CD4-positive, alpha-beta T cell treated with Interleukin-4 for 4 hours (primary cell): ENCODE measurements around the gene MAPK13.
"Not testable (repeated sequence)": the region's sequence is repeated elsewhere in the genome, so short reads cannot be mapped to it uniquely, and the experiment has no call there.

Experiments
- DNase-seq: peaks from one replicate; pipeline ENCODE4 v3.0.0-alpha.2; 2020

Gene MAPK13

DNA sequence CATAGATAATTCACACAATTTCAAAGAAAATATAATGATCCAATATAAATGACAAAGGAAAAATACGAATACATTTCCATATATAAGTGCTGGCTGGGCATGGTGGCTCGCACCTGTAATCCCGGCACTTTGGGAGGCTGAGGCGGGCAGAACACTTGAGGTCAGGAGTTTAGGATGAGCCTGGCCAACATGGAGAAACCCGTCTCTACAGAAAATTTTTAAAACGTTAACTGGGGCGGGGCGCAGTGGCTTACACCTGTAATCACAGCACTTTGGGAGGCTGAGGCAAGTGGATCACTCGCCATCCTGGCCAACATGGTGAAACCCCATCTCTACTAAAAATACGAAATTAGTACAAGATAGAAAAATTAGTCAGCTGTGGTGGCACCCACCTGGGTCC is 14.9 kb upstream of the MAPK13 start:
- no peak for DNase-seq

GRCh38 chr6:36116066-36116864 is 14.0 kb upstream of the MAPK13 start:
- no peak for DNase-seq

GRCh38 chr6:36116943-36117342 is 13.4 kb upstream of the MAPK13 start:
- DNase-seq: no peak

DNA sequence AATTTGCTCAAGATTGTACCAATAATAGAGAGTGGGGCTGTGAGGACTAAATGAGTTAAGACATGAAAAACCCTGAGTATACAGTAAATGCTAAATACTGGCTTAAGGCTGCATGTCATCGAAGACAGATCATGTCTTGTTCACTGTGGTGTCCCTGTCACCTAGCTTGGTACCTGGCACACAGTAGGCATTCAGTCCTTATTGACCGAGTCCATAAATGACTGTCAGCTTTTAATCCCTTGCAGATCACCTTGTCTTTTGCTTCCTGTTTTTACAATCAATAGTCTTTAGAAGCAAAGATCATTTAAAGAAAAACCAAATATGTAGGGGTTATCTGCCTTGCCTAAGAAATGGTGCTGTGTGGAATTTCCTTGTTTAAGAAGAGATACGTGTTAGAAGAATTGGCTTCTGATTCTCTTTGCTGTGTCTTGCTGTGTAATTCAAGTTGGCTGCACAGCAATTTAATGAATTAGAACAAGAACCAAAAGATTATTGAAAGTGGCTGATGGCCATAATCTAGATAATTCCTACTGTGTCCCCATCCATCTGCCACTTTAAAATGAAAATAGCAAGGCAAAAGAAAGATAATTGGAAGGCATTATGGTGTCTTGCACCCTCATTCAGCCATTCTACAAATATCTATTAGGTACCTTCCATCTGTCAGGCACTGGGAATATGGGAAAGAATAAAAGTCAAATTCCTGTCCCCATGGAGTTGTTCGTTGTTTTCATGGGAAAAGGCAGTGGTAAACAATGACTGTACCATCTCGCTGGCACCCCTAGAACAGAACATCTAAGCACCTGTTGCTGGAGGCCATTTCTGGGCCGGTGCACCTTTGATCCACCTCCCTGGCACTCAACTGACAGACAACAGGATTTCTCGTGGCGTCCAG is 12.4 kb upstream of the MAPK13 start:
- DNase-seq: no peak

DNA sequence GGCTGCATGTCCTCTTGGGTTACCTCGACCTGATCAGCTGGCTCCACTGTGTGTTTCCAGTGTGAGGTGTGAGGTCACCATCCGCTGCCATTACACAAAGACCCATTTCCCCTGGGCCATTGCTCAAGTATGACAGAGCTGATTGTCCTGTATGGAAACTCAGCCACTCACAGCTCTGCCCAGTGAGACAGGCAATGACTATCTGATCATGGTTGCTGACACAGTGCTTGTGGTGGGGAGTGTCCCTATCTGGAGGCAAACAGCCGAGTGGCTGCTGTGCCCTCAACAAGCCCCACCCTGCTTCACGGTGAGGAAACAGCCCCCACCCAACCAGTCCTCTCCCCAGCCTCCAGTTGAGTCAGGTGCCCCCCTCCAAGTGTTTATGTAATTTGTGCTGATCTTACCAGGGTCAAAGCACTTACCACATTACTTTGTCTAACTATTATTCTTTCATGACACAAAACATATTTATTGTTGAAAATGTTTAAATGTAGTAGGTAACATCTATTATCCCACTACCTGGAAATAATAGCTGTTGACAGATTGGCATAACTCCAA is 11.7 kb upstream of the MAPK13 start:
- peak; percentile 88 for DNase-seq

- no peak for DNase-seq
These were observed 11.1 kb upstream of the MAPK13 start for GRCh38 chr6:36119209-36119608.

DNA sequence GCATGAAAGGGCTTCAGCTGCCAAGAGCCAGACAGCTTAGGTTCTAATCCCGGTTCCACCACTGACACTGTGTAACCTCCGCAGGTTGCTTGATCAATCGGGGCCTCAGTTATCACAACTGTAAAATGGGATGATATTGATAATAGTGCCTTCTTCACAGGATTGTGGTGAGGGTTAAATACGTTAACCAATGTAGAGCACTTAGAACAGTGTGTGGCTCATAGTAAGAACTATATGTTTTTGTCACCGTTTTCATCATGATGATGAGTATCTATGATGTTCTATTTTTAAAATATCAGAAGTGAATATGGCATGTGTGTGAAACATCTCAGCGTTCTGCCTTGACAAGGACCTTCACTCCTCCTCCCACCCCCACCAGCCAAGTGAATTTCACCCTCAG is 10.3 kb upstream of the MAPK13 start:
- DNase-seq: no peak

GRCh38 chr6:36120539-36120938 is 9.8 kb upstream of the MAPK13 start:
- peak; percentile 81 for DNase-seq

GRCh38 chr6:36120979-36121786 is 9.1 kb upstream of the MAPK13 start:
- peak; percentile 61 for DNase-seq

DNA sequence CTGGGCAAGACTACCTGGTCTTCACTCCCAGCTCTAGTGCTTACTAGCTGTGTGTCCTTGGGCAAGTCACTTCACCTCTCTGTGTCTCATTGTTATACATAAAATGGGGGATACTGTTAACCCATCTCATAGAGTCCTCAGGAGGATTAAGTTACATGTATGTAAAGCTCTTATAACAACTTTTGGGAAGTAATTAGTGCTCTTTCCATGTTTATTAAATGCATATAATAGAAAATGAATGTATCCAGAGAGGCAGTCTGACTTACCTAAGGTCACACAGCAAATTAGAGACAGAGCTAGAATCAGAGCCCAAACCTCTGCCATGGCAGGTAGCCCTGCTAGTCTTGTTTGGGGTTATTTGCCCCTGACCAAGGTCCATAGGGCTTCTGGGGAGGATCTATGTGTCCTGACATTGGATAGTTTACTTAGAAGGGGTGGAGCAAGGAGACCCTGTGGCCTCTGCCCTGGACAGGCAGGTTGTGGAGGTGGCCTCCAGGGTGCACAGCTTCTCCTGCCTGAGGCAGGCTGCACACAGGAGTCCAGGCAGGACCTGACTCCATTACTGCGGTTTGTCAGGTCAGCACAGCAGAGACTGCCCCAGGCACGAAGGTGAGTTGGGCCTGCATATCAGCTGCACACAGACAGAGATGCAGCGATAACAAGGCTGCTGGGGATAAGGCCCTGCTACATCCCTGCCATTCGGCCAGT is 8.4 kb upstream of the MAPK13 start:
- no peak for DNase-seq

DNA sequence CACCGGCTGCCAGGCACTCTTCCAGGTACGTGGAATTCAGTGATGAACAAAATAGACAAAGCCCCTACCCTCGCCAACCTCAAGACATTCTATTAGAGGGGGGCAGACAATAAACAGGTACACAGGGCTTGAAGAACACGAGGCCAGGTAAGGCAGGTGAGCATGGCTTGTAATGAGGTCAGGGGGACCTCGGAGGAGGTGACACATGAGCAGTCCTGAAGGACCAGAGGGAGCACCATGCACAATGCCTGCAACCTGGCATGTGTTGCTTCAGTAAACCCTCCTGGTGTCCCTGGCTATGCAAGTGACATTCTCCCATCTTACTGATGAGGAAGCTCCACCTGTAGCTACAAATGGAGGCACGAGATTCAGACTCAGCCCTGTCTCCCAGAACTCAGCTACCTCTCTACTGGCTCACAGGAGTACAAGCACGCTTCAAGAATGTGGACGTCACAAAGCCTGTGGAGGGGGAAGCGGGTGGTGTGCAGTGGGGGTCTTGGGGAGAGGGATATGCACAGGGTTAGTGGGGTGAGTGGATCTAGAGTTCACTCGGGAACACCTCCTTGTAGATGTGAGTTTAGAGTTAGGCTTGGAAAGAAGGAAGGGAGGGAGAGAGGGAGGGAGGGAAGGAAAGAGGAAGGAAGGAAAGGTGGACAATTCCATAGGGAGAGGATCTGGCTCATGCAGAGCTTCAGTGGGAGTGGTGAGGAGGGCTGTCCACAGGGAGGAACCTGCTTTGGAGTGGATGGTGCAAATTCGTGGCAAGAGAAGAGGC is 7.6 kb upstream of the MAPK13 start:
- no peak for DNase-seq

- DNase-seq: peak; percentile 92
These were observed 6.8 kb upstream of the MAPK13 start for GRCh38 chr6:36123270-36124139.

- DNase-seq: not testable (repeated sequence)
These were observed 6.0 kb upstream of the MAPK13 start for GRCh38 chr6:36124346-36124745.

DNA sequence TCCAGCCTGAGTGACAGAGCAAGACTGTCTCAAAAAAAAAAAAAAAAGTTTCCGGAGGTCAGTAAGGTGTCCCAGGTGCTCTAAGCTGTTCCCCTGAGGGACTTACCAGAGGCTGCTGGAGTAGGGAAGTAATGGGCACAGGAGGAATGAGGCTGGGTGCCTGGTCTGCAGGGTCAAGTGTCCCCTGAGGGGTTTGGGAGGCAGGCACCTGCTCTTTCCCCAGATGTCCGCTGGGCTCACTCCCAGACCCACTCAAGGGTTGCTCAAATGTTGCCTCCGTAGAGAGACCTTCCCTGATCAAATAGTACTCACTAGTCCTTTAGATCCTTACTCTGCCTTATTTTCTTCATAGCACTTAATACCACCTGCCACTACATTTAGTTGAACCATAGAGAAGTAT is 5.4 kb upstream of the MAPK13 start:
- DNase-seq: no peak

GRCh38 chr6:36125575-36125974 is 4.7 kb upstream of the MAPK13 start:
- DNase-seq: no peak

GRCh38 chr6:36126121-36126520 is 4.2 kb upstream of the MAPK13 start:
- DNase-seq: no peak

- no peak for DNase-seq
These were observed 3.5 kb upstream of the MAPK13 start for GRCh38 chr6:36126553-36127458.

- no peak for DNase-seq
These were observed 2.8 kb upstream of the MAPK13 start for GRCh38 chr6:36127462-36128016.

- no peak for DNase-seq
These were observed 2.2 kb upstream of the MAPK13 start for GRCh38 chr6:36128073-36128472.
